Tibial nerve (tissue), 4 donors: ENCODE data around the gene PDE3A.

Experiments
- CTCF ChIP-seq, 5 experiments: fragments of 200-600 bp in 3 of 5; fragments of 450-650 bp in 2 of 5; sonication (generic) in 3 of 5; IDR thresholded peaks; one replicate each; pipeline ENCODE4 v1.5.1; 2016 to 2019; ENCODE audit warnings: antibody characterized with exemption in 5 of 5, mild to moderate bottlenecking in 3 of 5, moderate library complexity in 2 of 5
- EP300 ChIP-seq, 2 donors: sonication (generic); formaldehyde crosslinking; IDR thresholded peaks; one replicate each; pipeline ENCODE4 v1.6.1; 2017; ENCODE audit warnings: antibody characterized with exemption in 2 of 2, mild to moderate bottlenecking in 1 of 2
- POLR2A ChIP-seq, 2 donors: fragments of 450-650 bp; IDR thresholded peaks; one replicate each; pipeline ENCODE4 v1.6.1; 2017; ENCODE audit warnings: antibody characterized with exemption in 2 of 2, mild to moderate bottlenecking in 2 of 2, moderate library complexity in 2 of 2

- TF ChIP-seq CTCF (IDR thresholded peaks at IDR 0.05), result no peak
- no peak for TF ChIP-seq POLR2A (IDR thresholded peaks at IDR 0.05)
- no peak for TF ChIP-seq EP300 (IDR thresholded peaks at IDR 0.05)
Measured at GRCh38 chr12:20495997-20496396, 127.7 kb downstream of the PDE3A start.
